ENCODE measurements around the gene SPEF1.
A peak's percentile ranks its signal among the peaks of the same experiment; 100 is the strongest.

SPEF1 gene

GRCh38 chr20:3745686-3746173, 35.5 kb downstream of the SPEF1 start:
- no peak for DNase-seq

- peak; percentile 63 to 65 for DNase-seq
Measured at GRCh38 chr20:3744806-3745685, 36.2 kb downstream of the SPEF1 start.

GRCh38 chr20:3744037-3744436, 37.2 kb downstream of the SPEF1 start:
- no peak for DNase-seq

GRCh38 chr20:3743251-3743650, 38.0 kb downstream of the SPEF1 start:
- DNase-seq = no peak

- no peak for DNase-seq
Measured at GRCh38 chr20:3741836-3742458, 39.3 kb downstream of the SPEF1 start.

- no peak for DNase-seq
Measured at GRCh38 chr20:3740615-3741301, 40.5 kb downstream of the SPEF1 start.

- DNase-seq = no peak
Measured at GRCh38 chr20:3739926-3740451, 41.3 kb downstream of the SPEF1 start.

- DNase-seq = no peak
Measured at GRCh38 chr20:3739054-3739925, 42.0 kb downstream of the SPEF1 start.

- no peak for DNase-seq
Measured at GRCh38 chr20:3738111-3739053, 42.9 kb downstream of the SPEF1 start.

GRCh38 chr20:3735768-3736167, 45.5 kb downstream of the SPEF1 start:
- no peak for DNase-seq

GRCh38 chr20:3734111-3734843, 47.0 kb downstream of the SPEF1 start:
- DNase-seq = no peak

GRCh38 chr20:3733119-3733995, 47.9 kb downstream of the SPEF1 start:
- no peak for DNase-seq

GRCh38 chr20:3732327-3733118, 48.7 kb downstream of the SPEF1 start, which contains the start of gene HSPA12B:
TSS of gene HSPA12B (plus strand) at chr20:3732685. CDS start at chr20:3738675, 5,990 bp downstream.
- DNase-seq = no peak

GRCh38 chr20:3731944-3732326, 49.3 kb downstream of the SPEF1 start:
- no peak for DNase-seq

GRCh38 chr20:3730803-3731672, 50.2 kb downstream of the SPEF1 start:
- no peak for DNase-seq

GRCh38 chr20:3729811-3730540, 51.3 kb downstream of the SPEF1 start:
- DNase-seq = no peak

- no peak for DNase-seq
Measured at GRCh38 chr20:3729378-3729777, 51.9 kb downstream of the SPEF1 start.
